ENCODE results near the gene EHMT1.

The EHMT1 gene

DNA sequence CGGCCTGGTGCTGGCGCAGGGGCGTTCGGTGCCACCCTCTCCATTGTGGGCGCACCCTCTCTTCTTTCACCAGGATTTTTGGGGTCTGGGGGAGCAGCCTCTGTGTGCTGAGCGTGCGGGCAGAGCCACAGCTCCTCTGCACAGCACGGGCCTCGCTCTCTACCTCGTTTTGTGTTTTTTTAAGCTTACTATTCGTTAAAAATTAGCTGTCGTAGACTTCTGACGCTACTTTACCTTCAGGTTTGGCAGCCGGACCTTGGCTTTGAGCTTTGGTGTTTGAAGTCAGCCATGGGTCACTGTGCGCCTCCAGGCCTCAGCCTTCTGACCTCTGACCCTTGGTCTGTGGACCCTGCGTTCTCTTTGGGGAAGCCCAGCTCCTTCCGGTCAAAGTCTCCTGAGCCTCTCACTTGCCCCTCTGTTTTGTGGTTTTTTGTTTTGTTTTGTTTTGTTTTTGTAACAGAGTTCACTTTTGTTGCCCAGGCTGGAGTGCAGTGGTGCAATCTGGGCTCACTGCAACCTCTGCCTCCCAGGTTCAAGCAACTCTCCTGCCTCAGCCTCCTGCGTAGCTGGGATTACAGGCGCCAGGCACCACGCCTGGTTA lies 170.6 kb downstream of the EHMT1 start:
- TF ChIP-seq MAX (IDR thresholded peaks at IDR 0.05) = no peak
- no peak for TF ChIP-seq YY1 (IDR thresholded peaks at IDR 0.05; ENCODE audit: low read depth)
- TF ChIP-seq ZBTB7A (IDR thresholded peaks at IDR 0.05; ENCODE audit: low read depth) = no peak
- no peak for TF ChIP-seq CEBPB (IDR thresholded peaks at IDR 0.05)
- TF ChIP-seq, protein P1, sequence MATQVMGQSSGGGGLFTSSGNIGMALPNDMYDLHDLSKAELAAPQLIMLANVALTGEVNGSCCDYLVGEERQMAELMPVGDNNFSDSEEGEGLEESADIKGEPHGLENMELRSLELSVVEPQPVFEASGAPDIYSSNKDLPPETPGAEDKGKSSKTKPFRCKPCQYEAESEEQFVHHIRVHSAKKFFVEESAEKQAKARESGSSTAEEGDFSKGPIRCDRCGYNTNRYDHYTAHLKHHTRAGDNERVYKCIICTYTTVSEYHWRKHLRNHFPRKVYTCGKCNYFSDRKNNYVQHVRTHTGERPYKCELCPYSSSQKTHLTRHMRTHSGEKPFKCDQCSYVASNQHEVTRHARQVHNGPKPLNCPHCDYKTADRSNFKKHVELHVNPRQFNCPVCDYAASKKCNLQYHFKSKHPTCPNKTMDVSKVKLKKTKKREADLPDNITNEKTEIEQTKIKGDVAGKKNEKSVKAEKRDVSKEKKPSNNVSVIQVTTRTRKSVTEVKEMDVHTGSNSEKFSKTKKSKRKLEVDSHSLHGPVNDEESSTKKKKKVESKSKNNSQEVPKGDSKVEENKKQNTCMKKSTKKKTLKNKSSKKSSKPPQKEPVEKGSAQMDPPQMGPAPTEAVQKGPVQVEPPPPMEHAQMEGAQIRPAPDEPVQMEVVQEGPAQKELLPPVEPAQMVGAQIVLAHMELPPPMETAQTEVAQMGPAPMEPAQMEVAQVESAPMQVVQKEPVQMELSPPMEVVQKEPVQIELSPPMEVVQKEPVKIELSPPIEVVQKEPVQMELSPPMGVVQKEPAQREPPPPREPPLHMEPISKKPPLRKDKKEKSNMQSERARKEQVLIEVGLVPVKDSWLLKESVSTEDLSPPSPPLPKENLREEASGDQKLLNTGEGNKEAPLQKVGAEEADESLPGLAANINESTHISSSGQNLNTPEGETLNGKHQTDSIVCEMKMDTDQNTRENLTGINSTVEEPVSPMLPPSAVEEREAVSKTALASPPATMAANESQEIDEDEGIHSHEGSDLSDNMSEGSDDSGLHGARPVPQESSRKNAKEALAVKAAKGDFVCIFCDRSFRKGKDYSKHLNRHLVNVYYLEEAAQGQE (IDR thresholded peaks at IDR 0.05; ENCODE audit: low read depth) = no peak
- TF ChIP-seq TEAD4 (IDR thresholded peaks at IDR 0.05) = no peak
- TF ChIP-seq TAF1 (IDR thresholded peaks at IDR 0.05; ENCODE audit: low read depth) = no peak
- TF ChIP-seq EGR1 (IDR thresholded peaks at IDR 0.05) = no peak
- no peak for TF ChIP-seq EP300 (IDR thresholded peaks at IDR 0.05; ENCODE audit: borderline replicate concordance)
- TF ChIP-seq FOXM1 (IDR thresholded peaks at IDR 0.05; ENCODE audit: borderline replicate concordance, low read depth) = no peak

- TF ChIP-seq NFIC (IDR thresholded peaks at IDR 0.05) (no peak), RAD21 (IDR thresholded peaks at IDR 0.05; ENCODE audit: low read depth) (no peak)
Measured at GRCh38 chr9:137791947-137792346, 173.1 kb downstream of the EHMT1 start.

- TF ChIP-seq MAX (IDR thresholded peaks at IDR 0.05) (no peak), EGR1 (IDR thresholded peaks at IDR 0.05) (no peak), CEBPB (IDR thresholded peaks at IDR 0.05) (no peak), TAF1 (IDR thresholded peaks at IDR 0.05; ENCODE audit: low read depth) (no peak), TEAD4 (IDR thresholded peaks at IDR 0.05) (no peak), NFIC (IDR thresholded peaks at IDR 0.05) (no peak)
Measured at GRCh38 chr9:137793196-137793841, 174.5 kb downstream of the EHMT1 start.

DNA sequence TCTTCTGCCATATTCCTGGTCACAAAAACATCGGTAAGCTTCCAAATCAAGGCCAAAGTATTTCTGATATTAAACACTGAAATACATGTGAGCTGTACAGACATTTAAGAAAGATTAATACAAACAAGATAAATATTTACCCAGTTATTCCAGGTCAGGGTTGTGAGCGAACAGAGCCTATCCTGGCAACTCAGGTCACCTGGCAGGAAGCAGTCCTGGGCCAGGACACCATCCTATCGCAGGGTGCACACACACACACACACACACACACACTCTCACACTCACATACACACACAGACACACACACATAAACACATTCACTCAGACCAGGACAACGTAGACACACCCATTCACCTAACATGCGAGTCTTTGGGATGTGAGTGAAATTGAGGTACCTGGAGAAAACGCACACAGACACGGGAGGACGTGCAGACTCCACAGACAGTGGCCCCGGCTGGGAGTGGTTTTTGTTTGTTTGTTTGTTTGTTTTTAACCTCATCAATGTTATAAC lies 176.4 kb downstream of the EHMT1 start:
- TF ChIP-seq TAF1 (IDR thresholded peaks at IDR 0.05; ENCODE audit: low read depth) = no peak
- TF ChIP-seq TCF12 (IDR thresholded peaks at IDR 0.05; ENCODE audit: low read depth) = no peak
- TF ChIP-seq CREB1 (IDR thresholded peaks at IDR 0.05; ENCODE audit: low read depth) = no peak
- no peak for TF ChIP-seq CEBPB (IDR thresholded peaks at IDR 0.05)
- no peak for TF ChIP-seq USF1 (IDR thresholded peaks at IDR 0.05)
- no peak for TF ChIP-seq YY1 (IDR thresholded peaks at IDR 0.05; ENCODE audit: low read depth)
- TF ChIP-seq ZBTB7A (IDR thresholded peaks at IDR 0.05; ENCODE audit: low read depth) = no peak
- TF ChIP-seq NFIC (IDR thresholded peaks at IDR 0.05) = no peak
- no peak for TF ChIP-seq FOXM1 (IDR thresholded peaks at IDR 0.05; ENCODE audit: borderline replicate concordance, low read depth)
- TF ChIP-seq RAD21 (IDR thresholded peaks at IDR 0.05; ENCODE audit: low read depth) = no peak
- TF ChIP-seq MAX (IDR thresholded peaks at IDR 0.05) = no peak
- TF ChIP-seq, protein P1 (IDR thresholded peaks at IDR 0.05; ENCODE audit: low read depth) = no peak

- TF ChIP-seq EGR1 (IDR thresholded peaks at IDR 0.05) = no peak
Measured at GRCh38 chr9:137797206-137798120, 178.7 kb downstream of the EHMT1 start.

DNA sequence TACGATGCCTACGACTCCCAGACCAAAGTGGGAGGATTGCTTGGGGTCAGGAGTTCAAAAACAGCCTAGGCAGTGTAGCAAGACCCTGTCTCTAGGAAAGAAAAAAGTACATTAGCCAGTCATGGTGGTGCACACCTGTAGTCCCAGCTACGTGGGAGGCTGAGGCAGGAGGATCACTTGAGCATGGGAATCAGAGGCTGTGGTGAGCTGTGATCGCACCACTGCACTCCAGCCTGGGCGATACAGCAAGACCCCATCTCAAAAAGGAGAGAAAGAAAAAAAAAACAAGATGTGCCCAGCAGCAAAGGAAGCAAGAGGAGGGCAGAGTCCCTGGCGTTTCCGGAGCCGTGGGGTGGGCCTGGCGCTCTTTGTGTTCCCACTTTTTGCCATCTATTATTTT lies 179.3 kb downstream of the EHMT1 start:
- TF ChIP-seq RAD21 (IDR thresholded peaks at IDR 0.05; ENCODE audit: low read depth) (no peak), CREB1 (IDR thresholded peaks at IDR 0.05; ENCODE audit: low read depth) (no peak)
